Right atrium auricular region (tissue), 2 donors: ENCODE data around the gene KIR2DL4. TPM values are rescaled to one million over a fixed set of nuclear protein-coding genes. Genes with fewer than 3 reads are reported as not detected.
"Not testable (repeated sequence)": the region's sequence is repeated elsewhere in the genome, so short reads cannot be mapped to it uniquely, and the experiment has no call there.

Source experiments
- DNase-seq: peaks from one replicate; pipeline ENCODE4 v3.0.0-alpha.2; 2019; ENCODE audit warnings: low spot score
- H3K27ac ChIP-seq, 2 donors: fragments of 200-600 bp; sonication (generic); 1 replicate in 1 of 2; 2 replicates in 1 of 2; pipeline ENCODE4 v1.5.1; 2016 to 2019
- H3K27me3 ChIP-seq, 2 donors: fragments of 200-600 bp; sonication (generic); one replicate each; pipeline versions ENCODE4 v1.5.1 to v1.6.0; 2017 to 2019
- H3K36me3 ChIP-seq: fragments of 200-600 bp; sonication (generic); one replicate; pipeline ENCODE4 v1.5.1; 2016
- H3K4me1 ChIP-seq, 2 donors: fragments of 200-600 bp; sonication (generic); one replicate each; pipeline versions ENCODE4 v1.5.1 to v1.6.0; 2017 to 2019
- H3K4me3 ChIP-seq, 2 donors: fragments of 200-600 bp; sonication (generic); 1 replicate in 1 of 2; 2 replicates in 1 of 2; pipeline ENCODE4 v1.5.1; 2017 to 2019; ENCODE audit warnings: mild to moderate bottlenecking in 1 of 2, moderate library complexity in 1 of 2
- H3K9me3 ChIP-seq, 2 donors: fragments of 200-600 bp; sonication (generic); one replicate each; pipeline ENCODE4 v1.5.1; 2019
- total RNA-seq, 2 donors: library from RNA; depleted of rRNA; stranded (reverse); fragments of >200 nt; gene quantifications; one replicate each; pipeline ENCODE4 v1.1.0, GENCODE V29; 2016
- TF ChIP-seq, protein P1 (sequence below), 2 donors: fragments of 200-600 bp; sonication (generic); IDR thresholded peaks; one replicate each; pipeline ENCODE4 v1.5.1; 2019; ENCODE audit warnings: antibody characterized with exemption in 2 of 2

The KIR2DL4 gene
- total RNA-seq, 2 donors from 2014 or later = not detected

DNA sequence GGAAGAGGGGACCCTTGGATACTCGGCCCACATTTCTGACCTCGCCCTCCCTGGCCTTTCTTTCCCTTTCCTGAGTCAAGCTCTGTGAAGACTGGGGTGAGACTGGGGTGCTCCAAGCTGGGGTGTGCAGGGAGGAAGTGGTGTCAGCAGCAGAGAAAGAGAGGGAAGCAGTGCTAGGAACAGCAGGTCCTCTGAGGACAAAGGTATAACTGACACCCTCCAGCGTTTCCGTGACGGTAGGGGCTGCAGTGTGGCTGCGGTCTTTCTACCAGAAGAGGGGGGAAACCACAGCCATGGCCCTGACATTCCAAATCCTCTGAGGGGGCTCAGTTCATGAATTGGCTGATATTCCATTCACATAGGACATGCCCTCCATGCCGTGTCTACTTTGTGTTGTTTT is 47.9 kb downstream of the KIR2DL4 start:
- Histone ChIP-seq H3K4me3 (no peak overlapping the region), H3K4me1 (no peaks in the 10 kb centered on the region), H3K9me3 (no peaks in the 10 kb centered on the region), H3K36me3 (no peaks in the 10 kb centered on the region), H3K27me3 (no peaks in the 10 kb centered on the region), H3K27ac (no peak overlapping the region)
- DNase-seq = no peak
- TF ChIP-seq, protein P1, sequence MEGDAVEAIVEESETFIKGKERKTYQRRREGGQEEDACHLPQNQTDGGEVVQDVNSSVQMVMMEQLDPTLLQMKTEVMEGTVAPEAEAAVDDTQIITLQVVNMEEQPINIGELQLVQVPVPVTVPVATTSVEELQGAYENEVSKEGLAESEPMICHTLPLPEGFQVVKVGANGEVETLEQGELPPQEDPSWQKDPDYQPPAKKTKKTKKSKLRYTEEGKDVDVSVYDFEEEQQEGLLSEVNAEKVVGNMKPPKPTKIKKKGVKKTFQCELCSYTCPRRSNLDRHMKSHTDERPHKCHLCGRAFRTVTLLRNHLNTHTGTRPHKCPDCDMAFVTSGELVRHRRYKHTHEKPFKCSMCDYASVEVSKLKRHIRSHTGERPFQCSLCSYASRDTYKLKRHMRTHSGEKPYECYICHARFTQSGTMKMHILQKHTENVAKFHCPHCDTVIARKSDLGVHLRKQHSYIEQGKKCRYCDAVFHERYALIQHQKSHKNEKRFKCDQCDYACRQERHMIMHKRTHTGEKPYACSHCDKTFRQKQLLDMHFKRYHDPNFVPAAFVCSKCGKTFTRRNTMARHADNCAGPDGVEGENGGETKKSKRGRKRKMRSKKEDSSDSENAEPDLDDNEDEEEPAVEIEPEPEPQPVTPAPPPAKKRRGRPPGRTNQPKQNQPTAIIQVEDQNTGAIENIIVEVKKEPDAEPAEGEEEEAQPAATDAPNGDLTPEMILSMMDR (IDR thresholded peaks at IDR 0.05) = no peak

DNA sequence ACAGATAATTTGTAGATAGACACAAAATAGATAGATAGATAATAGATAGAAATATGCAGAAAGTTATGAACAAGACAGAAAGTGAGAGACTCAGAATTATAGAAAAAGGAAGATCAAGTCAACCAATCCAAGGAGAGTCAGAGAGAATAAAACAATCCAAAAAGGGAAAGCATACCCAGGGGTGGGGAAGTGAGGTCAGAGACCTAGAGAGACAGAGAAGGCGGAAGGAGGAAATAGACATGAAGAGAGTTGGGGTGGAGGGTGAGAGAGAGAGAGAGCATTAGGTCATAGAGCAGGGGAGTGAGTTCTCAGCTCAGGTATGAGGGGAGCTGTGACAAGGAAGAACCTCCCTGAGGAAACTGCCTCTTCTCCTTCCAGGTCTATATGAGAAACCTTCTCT is 51.8 kb downstream of the KIR2DL4 start:
- H3K9me3 ChIP-seq, H3K4me3 ChIP-seq, H3K36me3 ChIP-seq, DNase-seq, H3K27me3 ChIP-seq, H3K27ac ChIP-seq, H3K4me1 ChIP-seq: not testable (repeated sequence)

DNA sequence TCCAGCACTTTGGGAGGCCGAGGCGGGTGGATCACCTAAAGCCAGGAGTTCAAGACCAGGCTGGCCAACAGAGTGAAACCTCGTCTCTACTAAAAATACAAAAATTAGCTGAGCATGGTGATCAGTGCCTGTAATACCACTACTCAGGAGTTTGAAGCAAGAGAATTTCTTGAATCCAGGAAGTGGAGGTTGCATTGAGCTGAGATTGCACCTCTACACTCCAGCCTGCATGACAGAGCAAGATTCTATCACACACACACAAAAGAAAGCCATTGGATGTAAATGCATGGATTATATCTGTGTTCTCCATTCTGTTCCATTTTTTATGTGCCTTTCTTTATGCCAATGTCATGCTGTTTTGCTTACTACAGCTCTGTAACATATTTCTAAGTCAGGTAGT is 55.1 kb downstream of the KIR2DL4 start:
- not testable (repeated sequence) for H3K4me1 ChIP-seq, H3K9me3 ChIP-seq, H3K27ac ChIP-seq, H3K36me3 ChIP-seq, H3K27me3 ChIP-seq, DNase-seq, H3K4me3 ChIP-seq

DNA sequence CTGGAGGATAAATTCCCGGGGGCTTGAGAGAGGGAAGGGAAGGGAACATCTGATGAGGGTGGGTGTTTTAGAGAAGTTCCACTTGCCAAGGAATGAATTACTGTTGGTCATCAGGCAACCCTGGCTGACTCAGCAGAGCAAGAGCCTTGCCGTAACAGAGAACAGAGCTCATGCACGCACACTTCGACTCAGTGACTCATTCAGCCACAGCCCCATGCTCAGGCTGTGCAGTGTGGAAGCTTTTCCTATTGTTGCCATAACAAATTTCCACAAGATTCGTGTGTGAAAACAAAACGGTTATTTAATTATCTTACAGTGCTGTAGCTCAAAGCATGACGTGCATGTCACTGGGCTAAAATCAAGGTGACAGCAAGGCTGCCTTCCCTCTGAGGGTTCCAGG is 56.0 kb downstream of the KIR2DL4 start:
- H3K4me1 ChIP-seq, DNase-seq, H3K9me3 ChIP-seq, H3K4me3 ChIP-seq, H3K27me3 ChIP-seq, H3K36me3 ChIP-seq, H3K27ac ChIP-seq: not testable (repeated sequence)

DNA sequence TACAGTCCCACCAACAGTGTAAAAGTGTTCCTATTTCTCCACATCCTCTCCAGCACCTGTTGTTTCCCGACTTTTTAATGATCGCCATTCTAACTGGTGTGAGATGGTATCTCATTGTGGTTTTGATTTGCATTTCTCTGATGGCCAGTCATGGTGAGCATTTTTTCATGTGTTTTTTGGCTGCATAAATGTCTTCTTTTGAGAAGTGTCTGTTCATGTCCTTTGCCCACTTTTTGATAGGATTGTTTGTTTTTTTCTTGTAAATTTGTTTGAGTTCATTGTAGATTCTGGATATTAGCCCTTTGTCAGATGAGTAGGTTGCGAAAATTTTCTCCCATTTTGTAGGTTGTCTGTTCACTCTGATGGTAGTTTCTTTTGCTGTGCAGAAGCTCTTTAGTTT is 60.0 kb downstream of the KIR2DL4 start:
- DNase-seq, H3K4me3 ChIP-seq, H3K4me1 ChIP-seq, H3K9me3 ChIP-seq, H3K36me3 ChIP-seq, H3K27ac ChIP-seq, H3K27me3 ChIP-seq: not testable (repeated sequence)

Other genes with a start within 250 kb of the KIR2DL4 start
- 1 to 10 TPM in 1 of 2 donors, not detected in 1; 1.8 TPM for gene LILRA2, start 229.8 kb upstream of the KIR2DL4 start, total RNA-seq
- gene LILRA1, start 210.0 kb upstream of the KIR2DL4 start, total RNA-seq = under 1 TPM in 1 of 2 donors, not detected in 1; 0.47 TPM
- 1 to 10 TPM in 1 of 2 donors, under 1 TPM in 1; 0.33 to 1.9 TPM for gene LILRB1, start 173.1 kb upstream of the KIR2DL4 start, total RNA-seq
- 1 to 10 TPM; 2.0 to 5.2 TPM for gene LILRB4, start 140.6 kb upstream of the KIR2DL4 start, total RNA-seq
- gene KIR3DL3, start 79.2 kb upstream of the KIR2DL4 start, total RNA-seq = not detected
- gene KIR2DL3, start 65.1 kb upstream of the KIR2DL4 start, total RNA-seq = not detected
- not detected for gene KIR2DL1, start 33.8 kb upstream of the KIR2DL4 start, total RNA-seq
- gene KIR3DL1, start 12.9 kb downstream of the KIR2DL4 start, total RNA-seq = not detected
- gene KIR2DS4, start 29.1 kb downstream of the KIR2DL4 start, total RNA-seq = not detected
- gene KIR3DL2, start 46.8 kb downstream of the KIR2DL4 start, total RNA-seq = not detected
- 1 to 10 TPM in 1 of 2 donors, under 1 TPM in 1; 0.59 to 1.5 TPM for gene FCAR, start 70.6 kb downstream of the KIR2DL4 start, total RNA-seq
- not detected for gene NCR1, start 102.5 kb downstream of the KIR2DL4 start, total RNA-seq
- not detected for gene NLRP7, start 143.9 kb downstream of the KIR2DL4 start, total RNA-seq
- under 1 TPM; 0.20 to 0.26 TPM for gene NLRP2, start 162.8 kb downstream of the KIR2DL4 start, total RNA-seq
- under 1 TPM in 1 of 2 donors, not detected in 1; 0.16 TPM for gene GP6, start 234.7 kb downstream of the KIR2DL4 start, total RNA-seq